ENCODE results near the gene STUM.

- TF ChIP-seq SIN3A (conservative IDR thresholded peaks at IDR 0.05 in 1 of 2, IDR thresholded peaks at IDR 0.05 in 1 of 2; ENCODE audit: low read depth in 1 of 2, low read length in 2 of 2) (no peak), EZH2 (IDR thresholded peaks at IDR 0.05; ENCODE audit: low read depth, low read length, severe bottlenecking) (no peak)
Measured at GRCh38 chr1:226512076-226512728, 36.4 kb upstream of the STUM start.

All from H1 (cell line).